A673 (cell line): ENCODE results near the gene ZNF513. TPM values are rescaled to one million over a fixed set of nuclear protein-coding genes. Genes with fewer than 3 reads are reported as not detected.
A peak's percentile ranks its signal among the peaks of the same experiment; 100 is the strongest.

Source experiments
- BruUV-seq: library from RNA; stranded (reverse); fragments of 400-500 nt; replicated peaks from 2 replicates; lab custom pipeline; 2021; lab: Mats Ljungman, UMichigan
- CTCF ChIA-PET: fragments of 300-600 bp; sonication (Branson Sonifier 250); formaldehyde crosslinking; loops from one replicate; lab custom pipeline; 2022; ENCODE audit warnings: antibody characterized with exemption; lab: Charles Lee
- POLR2A ChIA-PET: fragments of 300-600 bp; sonication (Branson Sonifier 250); formaldehyde crosslinking; loops from one replicate; lab custom pipeline; 2022; ENCODE audit warnings: antibody characterized with exemption; ENCODE audit not compliant: low non-redundant PET; lab: Charles Lee
- DNase-seq: peaks from one replicate; pipeline ENCODE4 v3.0.0-alpha.2; 2015; ENCODE audit warnings: low spot score
- H3K27ac ChIP-seq: fragments of 200-600 bp; sonication (generic); 2 replicates; pipeline ENCODE4 v1.5.1; 2016; ENCODE audit warnings: mixed run types, low read depth, mild to moderate bottlenecking, mixed read lengths, antibody characterized with exemption, low read length; ENCODE audit not compliant: poor library complexity, severe bottlenecking
- H3K27me3 ChIP-seq: fragments of 200-600 bp; sonication (generic); replicated peaks from 2 replicates; pipeline ENCODE4 v1.6.1; 2017; ENCODE audit warnings: mixed run types, low read depth, mild to moderate bottlenecking, mixed read lengths, antibody characterized with exemption, low read length; ENCODE audit not compliant: insufficient read depth, poor library complexity
- H3K36me3 ChIP-seq: fragments of 200-600 bp; sonication (generic); 2 replicates; pipeline ENCODE4 v1.6.1; 2016; ENCODE audit warnings: mixed run types, mild to moderate bottlenecking, mixed read lengths, antibody characterized with exemption, low read length; ENCODE audit not compliant: insufficient read depth, poor library complexity, severe bottlenecking
- H3K4me1 ChIP-seq: fragments of 200-600 bp; sonication (generic); 2 replicates; pipeline ENCODE4 v1.6.1; 2017; ENCODE audit warnings: mixed run types, mild to moderate bottlenecking, mixed read lengths, antibody characterized with exemption, low read length; ENCODE audit not compliant: insufficient read depth, poor library complexity, severe bottlenecking
- H3K4me3 ChIP-seq: fragments of 200-600 bp; sonication (generic); 2 replicates; pipeline ENCODE4 v1.5.1; 2016; ENCODE audit warnings: low read depth, mixed run types, mild to moderate bottlenecking, mixed read lengths, low read length; ENCODE audit not compliant: poor library complexity, severe bottlenecking
- H3K9me3 ChIP-seq: fragments of 200-600 bp; sonication (generic); 2 replicates; pipeline ENCODE4 v1.6.1; 2016; ENCODE audit warnings: mixed run types, low read depth, mild to moderate bottlenecking, mixed read lengths, antibody characterized with exemption, low read length; ENCODE audit not compliant: poor library complexity, severe bottlenecking
- CTCF ChIP-seq: fragments of 300-800, 200-600 bp; sonication (generic); conservative IDR thresholded peaks from 2 replicates; pipeline ENCODE4 v1.5.1; 2017; ENCODE audit warnings: low read depth, mild to moderate bottlenecking, antibody characterized with exemption, low read length, moderate library complexity, mixed read lengths
- EZH2 ChIP-seq: fragments of 200-600 bp; sonication (generic); IDR thresholded peaks from 2 replicates; pipeline ENCODE4 v1.6.1; 2017; ENCODE audit warnings: borderline replicate concordance, low read depth, mild to moderate bottlenecking, mixed read lengths, antibody characterized with exemption, low read length; ENCODE audit not compliant: poor library complexity, severe bottlenecking
- intact Hi-C: fragments of 100-400 bp; cut with micrococcal nuclease; formaldehyde crosslinking; loops from one replicate; pipeline ENCODE4 v1.10.0; 2022; ENCODE audit not compliant: unreplicated experiment
- total RNA-seq: library from RNA; stranded (reverse); gene quantifications from 2 replicates; pipeline ENCODE4 v1.2.3, GENCODE V29; 2021

Gene ZNF513
- total RNA-seq, 1 experiment from 2014 or later: 21.3 TPM

- TF ChIP-seq EZH2 (no peak), CTCF (peak; percentile 93)
- Histone ChIP-seq H3K9me3 (no peaks in the 10 kb centered on the region), H3K4me3 (peak within 1 kb of the TSS; percentile 95), H3K36me3 (peaks cover 60% of the 10 kb centered on the region), H3K27me3 (no peaks in the 10 kb centered on the region), H3K4me1 (peaks cover 17% of the 10 kb centered on the region), H3K27ac (peak within 1 kb of the TSS; percentile 94)
- intact Hi-C loops: loop anchor here (1.0 to 5.0 kb wide), 3 partner anchors 14 to 158 kb away; partner anchors contain the start of genes ATRAID, GTF3C2, SLC30A3 and SLC5A6
- CTCF ChIA-PET: interaction anchor here (0.5 kb wide), 1 partner anchor 9 kb away, joined by 3 read pairs; no protein-coding TSS in a partner anchor
- DNase-seq: peak; percentile 100
- no TSS peak for BruUV-seq
- POLR2A ChIA-PET: interaction anchor here (0.9 kb wide), 1 partner anchor 13 kb away, joined by 3 read pairs; no protein-coding TSS in a partner anchor
These were observed 10.3 kb downstream of the ZNF513 start, which contains the start of the genes EIF2B4 and SNX17 for GRCh38 chr2:27370026-27370815. Gene EIF2B4, minus strand, starts transcription at chr2:27370338. Its CDS starts 24 bp downstream, at chr2:27370314. Gene SNX17, plus strand, starts transcription at chr2:27370616. Its CDS starts 128 bp downstream, at chr2:27370744.

GRCh38 chr2:27369471-27370025, 11.0 kb downstream of the ZNF513 start:
- Histone ChIP-seq H3K4me1 (peaks cover 17% of the 10 kb centered on the region), H3K36me3 (peaks cover 59% of the 10 kb centered on the region), H3K9me3 (no peaks in the 10 kb centered on the region), H3K27me3 (no peaks in the 10 kb centered on the region), H3K4me3 (peak overlapping the region; percentile 95), H3K27ac (peak overlapping the region; percentile 94)
- no TSS peak for BruUV-seq
- peak; percentile 81 for DNase-seq
- CTCF ChIA-PET: interaction anchor here (0.5 to 1.2 kb wide), 2 partner anchors 9 to 13 kb away, joined by 3 to 4 read pairs; partner anchors contain the start of gene GTF3C2
- TF ChIP-seq EZH2 (no peak), CTCF (no peak)
- POLR2A ChIA-PET: interaction anchor here (0.6 to 0.9 kb wide), 2 partner anchors 10 to 12 kb away, joined by 3 to 12 read pairs; no protein-coding TSS in a partner anchor
- intact Hi-C loops: loop anchor here (1.0 to 5.0 kb wide), 3 partner anchors 13 to 157 kb away; partner anchors contain the start of genes ATRAID, GTF3C2, SLC30A3 and SLC5A6

GRCh38 chr2:27363933-27364332, 16.6 kb downstream of the ZNF513 start:
- intact Hi-C loops: no loop called here
- Histone ChIP-seq H3K27me3 (no peaks in the 10 kb centered on the region), H3K36me3 (peaks cover 51% of the 10 kb centered on the region)

More at GRCh38 chr2:27363933-27364332, 16.6 kb downstream of the ZNF513 start:
- Histone ChIP-seq H3K27ac (no peak overlapping the region), H3K4me3 (no peak overlapping the region), H3K4me1 (peaks cover 5% of the 10 kb centered on the region), H3K9me3 (no peaks in the 10 kb centered on the region)
- ChIA-PET POLR2A (no interaction called here), CTCF (no interaction called here)
- no TSS peak for BruUV-seq
- no peak for DNase-seq
- no peak for TF ChIP-seq EZH2
- no peak for TF ChIP-seq CTCF
